Measurements from ENCODE around the gene FUBP3.

DNA sequence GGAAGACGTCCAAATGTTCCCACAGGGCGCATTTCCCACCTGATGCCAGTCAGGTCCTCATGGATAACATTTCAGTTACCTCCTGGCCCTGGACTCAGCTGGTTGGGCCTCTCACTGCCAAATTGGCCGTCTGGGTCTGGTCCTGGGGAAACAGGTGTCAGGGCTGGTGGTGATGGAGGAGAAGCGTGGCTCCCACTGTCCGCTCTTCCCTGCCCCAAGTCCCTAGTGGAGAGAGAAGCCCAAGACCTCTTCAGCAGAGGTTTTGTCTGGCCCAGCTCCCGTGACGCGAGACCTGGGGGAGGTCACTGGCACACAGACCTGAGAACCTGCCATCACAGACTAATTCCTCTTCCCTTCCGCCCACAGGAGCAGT, 57.3 kb downstream of the FUBP3 start:
- TF ChIP-seq CTCF (IDR thresholded peaks at IDR 0.05) (no peak), POLR2A (IDR thresholded peaks at IDR 0.05) (no peak), POLR2AphosphoS5 (IDR thresholded peaks at IDR 0.05) (no peak)
